WTC11 (cell line): Measurements from ENCODE around the gene ARRDC1.

Source experiments
- CBFB ChIP-seq: sonication (generic); formaldehyde crosslinking; IDR thresholded peaks from 2 replicates; pipeline ENCODE4 v1.8.1; 2022; ENCODE audit warnings: mild to moderate bottlenecking, low read depth, missing genetic modification reagents
- CREB1 ChIP-seq: sonication (generic); formaldehyde crosslinking; IDR thresholded peaks from 2 replicates; pipeline ENCODE4 v1.8.0; 2023; ENCODE audit warnings: mild to moderate bottlenecking, missing genetic modification reagents
- CREM ChIP-seq: sonication (generic); formaldehyde crosslinking; IDR thresholded peaks from 2 replicates; pipeline ENCODE4 v1.8.1; 2022; ENCODE audit warnings: mild to moderate bottlenecking, missing genetic modification reagents, moderate library complexity
- EMX1 ChIP-seq: fragments of 250-450 bp; sonication (Bioruptor Pico); IDR thresholded peaks from 2 replicates; pipeline ENCODE4 v1.8.0; 2021; ENCODE audit warnings: mild to moderate bottlenecking
- ESRRA ChIP-seq: sonication (generic); formaldehyde crosslinking; IDR thresholded peaks from 2 replicates; pipeline ENCODE4 v1.8.1; 2022; ENCODE audit warnings: mild to moderate bottlenecking, missing genetic modification reagents, borderline replicate concordance
- FOXJ3 ChIP-seq: sonication (generic); formaldehyde crosslinking; IDR thresholded peaks from 2 replicates; pipeline ENCODE4 v1.9.0; 2021; ENCODE audit warnings: missing genetic modification reagents, mild to moderate bottlenecking, borderline replicate concordance
- NR2C2 ChIP-seq: sonication (generic); formaldehyde crosslinking; IDR thresholded peaks from 2 replicates; pipeline ENCODE4 v1.8.0; 2022; ENCODE audit warnings: mild to moderate bottlenecking, missing genetic modification reagents
- RORB ChIP-seq: fragments of 250-450 bp; sonication (Bioruptor Pico); IDR thresholded peaks from 2 replicates; pipeline ENCODE4 v1.9.0; 2021; ENCODE audit warnings: mild to moderate bottlenecking
- TF ChIP-seq, protein P1 (sequence below): fragments of 200-600 bp; IDR thresholded peaks from 2 replicates; pipeline ENCODE4 v1.8.0; 2022; ENCODE audit warnings: antibody characterized with exemption
- TF ChIP-seq, protein P2 (sequence below): sonication (generic); formaldehyde crosslinking; conservative IDR thresholded peaks from 2 replicates; pipeline ENCODE4 v1.8.1; 2022; ENCODE audit warnings: mild to moderate bottlenecking, missing genetic modification reagents
- TF ChIP-seq, protein P3 (sequence below): sonication (generic); formaldehyde crosslinking; IDR thresholded peaks from 2 replicates; pipeline ENCODE4 v1.8.0; 2022; ENCODE audit warnings: mild to moderate bottlenecking, missing genetic modification reagents
- TF ChIP-seq, protein P4 (sequence below): sonication (generic); formaldehyde crosslinking; IDR thresholded peaks from 2 replicates; pipeline ENCODE4 v1.8.1; 2023; ENCODE audit warnings: mild to moderate bottlenecking, missing genetic modification reagents, moderate library complexity
- TF ChIP-seq, protein P5 (sequence below): sonication (generic); formaldehyde crosslinking; IDR thresholded peaks from 2 replicates; pipeline ENCODE4 v1.8.0; 2023; ENCODE audit warnings: missing genetic modification reagents

DNA sequence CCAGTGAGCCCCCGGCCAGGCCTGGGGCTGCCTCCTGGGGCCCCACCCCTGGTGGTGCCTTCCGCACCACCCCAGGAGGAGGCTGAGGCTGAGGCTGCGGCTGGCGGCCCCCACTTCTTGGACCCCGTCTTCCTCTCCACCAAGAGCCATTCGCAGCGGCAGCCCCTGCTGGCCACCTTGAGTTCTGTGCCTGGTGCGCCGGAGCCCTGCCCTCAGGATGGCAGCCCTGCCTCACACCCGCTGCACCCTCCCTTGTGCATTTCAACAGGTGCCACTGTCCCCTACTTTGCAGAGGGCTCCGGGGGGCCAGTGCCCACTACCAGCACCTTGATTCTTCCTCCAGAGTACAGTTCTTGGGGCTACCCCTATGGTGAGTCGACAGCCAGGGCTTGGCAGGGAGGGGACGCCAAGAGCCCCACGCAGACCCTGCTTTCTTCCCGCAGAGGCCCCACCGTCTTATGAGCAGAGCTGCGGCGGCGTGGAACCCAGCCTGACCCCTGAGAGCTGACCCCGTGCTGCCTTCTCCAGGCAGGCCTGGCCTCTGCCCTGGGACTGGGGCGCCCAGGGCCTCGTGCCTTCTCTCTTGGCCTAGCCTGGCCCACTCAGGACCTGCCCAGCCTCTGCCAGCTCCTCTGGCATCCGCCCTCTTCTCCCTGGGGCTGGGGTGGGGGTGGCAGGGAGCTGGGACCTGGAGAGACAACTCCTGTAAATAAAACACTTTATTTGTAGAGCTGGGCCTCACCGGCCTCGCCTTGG is 9.3 kb downstream of the ARRDC1 start:
- no peak for TF ChIP-seq CREB1 (CRISPR knock-in tag)
- TF ChIP-seq, protein P1, sequence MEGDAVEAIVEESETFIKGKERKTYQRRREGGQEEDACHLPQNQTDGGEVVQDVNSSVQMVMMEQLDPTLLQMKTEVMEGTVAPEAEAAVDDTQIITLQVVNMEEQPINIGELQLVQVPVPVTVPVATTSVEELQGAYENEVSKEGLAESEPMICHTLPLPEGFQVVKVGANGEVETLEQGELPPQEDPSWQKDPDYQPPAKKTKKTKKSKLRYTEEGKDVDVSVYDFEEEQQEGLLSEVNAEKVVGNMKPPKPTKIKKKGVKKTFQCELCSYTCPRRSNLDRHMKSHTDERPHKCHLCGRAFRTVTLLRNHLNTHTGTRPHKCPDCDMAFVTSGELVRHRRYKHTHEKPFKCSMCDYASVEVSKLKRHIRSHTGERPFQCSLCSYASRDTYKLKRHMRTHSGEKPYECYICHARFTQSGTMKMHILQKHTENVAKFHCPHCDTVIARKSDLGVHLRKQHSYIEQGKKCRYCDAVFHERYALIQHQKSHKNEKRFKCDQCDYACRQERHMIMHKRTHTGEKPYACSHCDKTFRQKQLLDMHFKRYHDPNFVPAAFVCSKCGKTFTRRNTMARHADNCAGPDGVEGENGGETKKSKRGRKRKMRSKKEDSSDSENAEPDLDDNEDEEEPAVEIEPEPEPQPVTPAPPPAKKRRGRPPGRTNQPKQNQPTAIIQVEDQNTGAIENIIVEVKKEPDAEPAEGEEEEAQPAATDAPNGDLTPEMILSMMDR, result no peak
- no peak for TF ChIP-seq ESRRA (CRISPR knock-in tag)
- no peak for TF ChIP-seq EMX1
- TF ChIP-seq, protein P2, sequence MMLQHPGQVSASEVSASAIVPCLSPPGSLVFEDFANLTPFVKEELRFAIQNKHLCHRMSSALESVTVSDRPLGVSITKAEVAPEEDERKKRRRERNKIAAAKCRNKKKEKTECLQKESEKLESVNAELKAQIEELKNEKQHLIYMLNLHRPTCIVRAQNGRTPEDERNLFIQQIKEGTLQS (CRISPR knock-in tag), result no peak
- no peak for TF ChIP-seq CBFB (CRISPR knock-in tag)
- TF ChIP-seq NR2C2 (CRISPR knock-in tag), result no peak
- TF ChIP-seq, protein P3, sequence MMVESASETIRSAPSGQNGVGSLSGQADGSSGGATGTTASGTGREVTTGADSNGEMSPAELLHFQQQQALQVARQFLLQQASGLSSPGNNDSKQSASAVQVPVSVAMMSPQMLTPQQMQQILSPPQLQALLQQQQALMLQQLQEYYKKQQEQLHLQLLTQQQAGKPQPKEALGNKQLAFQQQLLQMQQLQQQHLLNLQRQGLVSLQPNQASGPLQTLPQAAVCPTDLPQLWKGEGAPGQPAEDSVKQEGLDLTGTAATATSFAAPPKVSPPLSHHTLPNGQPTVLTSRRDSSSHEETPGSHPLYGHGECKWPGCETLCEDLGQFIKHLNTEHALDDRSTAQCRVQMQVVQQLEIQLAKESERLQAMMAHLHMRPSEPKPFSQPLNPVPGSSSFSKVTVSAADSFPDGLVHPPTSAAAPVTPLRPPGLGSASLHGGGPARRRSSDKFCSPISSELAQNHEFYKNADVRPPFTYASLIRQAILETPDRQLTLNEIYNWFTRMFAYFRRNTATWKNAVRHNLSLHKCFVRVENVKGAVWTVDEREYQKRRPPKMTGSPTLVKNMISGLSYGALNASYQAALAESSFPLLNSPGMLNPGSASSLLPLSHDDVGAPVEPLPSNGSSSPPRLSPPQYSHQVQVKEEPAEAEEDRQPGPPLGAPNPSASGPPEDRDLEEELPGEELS (CRISPR knock-in tag), result no peak
- TF ChIP-seq, protein P4, sequence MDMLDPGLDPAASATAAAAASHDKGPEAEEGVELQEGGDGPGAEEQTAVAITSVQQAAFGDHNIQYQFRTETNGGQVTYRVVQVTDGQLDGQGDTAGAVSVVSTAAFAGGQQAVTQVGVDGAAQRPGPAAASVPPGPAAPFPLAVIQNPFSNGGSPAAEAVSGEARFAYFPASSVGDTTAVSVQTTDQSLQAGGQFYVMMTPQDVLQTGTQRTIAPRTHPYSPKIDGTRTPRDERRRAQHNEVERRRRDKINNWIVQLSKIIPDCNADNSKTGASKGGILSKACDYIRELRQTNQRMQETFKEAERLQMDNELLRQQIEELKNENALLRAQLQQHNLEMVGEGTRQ (CRISPR knock-in tag), result no peak
- TF ChIP-seq, protein P5, sequence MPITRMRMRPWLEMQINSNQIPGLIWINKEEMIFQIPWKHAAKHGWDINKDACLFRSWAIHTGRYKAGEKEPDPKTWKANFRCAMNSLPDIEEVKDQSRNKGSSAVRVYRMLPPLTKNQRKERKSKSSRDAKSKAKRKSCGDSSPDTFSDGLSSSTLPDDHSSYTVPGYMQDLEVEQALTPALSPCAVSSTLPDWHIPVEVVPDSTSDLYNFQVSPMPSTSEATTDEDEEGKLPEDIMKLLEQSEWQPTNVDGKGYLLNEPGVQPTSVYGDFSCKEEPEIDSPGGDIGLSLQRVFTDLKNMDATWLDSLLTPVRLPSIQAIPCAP, result no peak
- TF ChIP-seq FOXJ3 (CRISPR knock-in tag), result no peak
- no peak for TF ChIP-seq RORB (CRISPR knock-in tag)
- no peak for TF ChIP-seq CREM
